Measurements from ENCODE around the gene PIK3R5.

- TF ChIP-seq, protein P1, sequence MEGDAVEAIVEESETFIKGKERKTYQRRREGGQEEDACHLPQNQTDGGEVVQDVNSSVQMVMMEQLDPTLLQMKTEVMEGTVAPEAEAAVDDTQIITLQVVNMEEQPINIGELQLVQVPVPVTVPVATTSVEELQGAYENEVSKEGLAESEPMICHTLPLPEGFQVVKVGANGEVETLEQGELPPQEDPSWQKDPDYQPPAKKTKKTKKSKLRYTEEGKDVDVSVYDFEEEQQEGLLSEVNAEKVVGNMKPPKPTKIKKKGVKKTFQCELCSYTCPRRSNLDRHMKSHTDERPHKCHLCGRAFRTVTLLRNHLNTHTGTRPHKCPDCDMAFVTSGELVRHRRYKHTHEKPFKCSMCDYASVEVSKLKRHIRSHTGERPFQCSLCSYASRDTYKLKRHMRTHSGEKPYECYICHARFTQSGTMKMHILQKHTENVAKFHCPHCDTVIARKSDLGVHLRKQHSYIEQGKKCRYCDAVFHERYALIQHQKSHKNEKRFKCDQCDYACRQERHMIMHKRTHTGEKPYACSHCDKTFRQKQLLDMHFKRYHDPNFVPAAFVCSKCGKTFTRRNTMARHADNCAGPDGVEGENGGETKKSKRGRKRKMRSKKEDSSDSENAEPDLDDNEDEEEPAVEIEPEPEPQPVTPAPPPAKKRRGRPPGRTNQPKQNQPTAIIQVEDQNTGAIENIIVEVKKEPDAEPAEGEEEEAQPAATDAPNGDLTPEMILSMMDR (IDR thresholded peaks at IDR 0.05; ENCODE audit: poor library complexity, severe bottlenecking): no peak
- TF ChIP-seq EZH2 (IDR thresholded peaks at IDR 0.05; ENCODE audit: borderline replicate concordance, insufficient read depth, low read length, poor library complexity, severe bottlenecking): no peak
Measured at GRCh38 chr17:8875957-8876356, 89.5 kb downstream of the PIK3R5 start.

Data from neural cell (in vitro differentiated cells).